HG03280 (cell line): ENCODE measurements around the gene REV3L.
A peak's percentile ranks its signal among the peaks of the same experiment; 100 is the strongest.

Experiments
- ATAC-seq: cut with Tn5 transposase; IDR thresholded peaks from one replicate; pipeline ENCODE4 v1.9.1; 2021; ENCODE audit warnings: mild to moderate bottlenecking, moderate library complexity; ENCODE audit not compliant: unreplicated experiment

The REV3L gene

DNA sequence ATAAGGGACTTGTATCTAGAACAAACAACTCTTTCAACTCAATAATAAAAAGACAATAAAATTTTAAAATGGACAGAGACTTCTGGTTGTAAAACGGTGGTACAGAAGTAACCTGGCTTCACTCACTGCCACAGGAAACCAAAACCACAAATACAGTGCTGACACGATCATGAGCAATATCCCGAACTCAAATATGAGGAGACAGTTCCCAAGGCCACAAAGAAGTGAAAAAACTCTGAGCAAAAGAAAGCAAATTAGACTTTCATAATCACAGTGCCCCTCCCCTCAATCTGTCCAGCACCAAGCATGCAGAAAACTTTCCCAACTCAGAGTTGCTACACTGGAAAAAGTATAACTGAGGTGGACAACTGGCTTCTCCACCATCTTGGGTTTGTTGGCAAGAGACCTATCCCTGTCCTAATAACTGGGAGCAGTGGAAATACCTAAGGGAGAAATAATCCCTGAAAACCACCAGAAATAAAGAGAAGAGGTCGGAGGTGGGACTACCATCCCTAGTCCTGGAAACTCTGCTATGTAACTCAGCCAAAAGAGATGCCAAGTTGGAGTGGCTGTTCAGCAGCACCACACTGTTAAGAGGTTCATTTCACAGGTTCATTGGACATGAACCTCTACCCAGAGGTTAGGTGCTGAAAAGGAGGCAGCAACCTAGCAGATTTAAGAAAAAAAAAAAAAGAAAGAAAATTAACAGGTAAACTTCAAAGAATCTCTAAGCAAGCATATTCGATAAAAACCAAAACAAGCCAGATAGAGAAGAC is 55.5 kb downstream of the REV3L start:
- ATAC-seq, result peak; percentile 62

DNA sequence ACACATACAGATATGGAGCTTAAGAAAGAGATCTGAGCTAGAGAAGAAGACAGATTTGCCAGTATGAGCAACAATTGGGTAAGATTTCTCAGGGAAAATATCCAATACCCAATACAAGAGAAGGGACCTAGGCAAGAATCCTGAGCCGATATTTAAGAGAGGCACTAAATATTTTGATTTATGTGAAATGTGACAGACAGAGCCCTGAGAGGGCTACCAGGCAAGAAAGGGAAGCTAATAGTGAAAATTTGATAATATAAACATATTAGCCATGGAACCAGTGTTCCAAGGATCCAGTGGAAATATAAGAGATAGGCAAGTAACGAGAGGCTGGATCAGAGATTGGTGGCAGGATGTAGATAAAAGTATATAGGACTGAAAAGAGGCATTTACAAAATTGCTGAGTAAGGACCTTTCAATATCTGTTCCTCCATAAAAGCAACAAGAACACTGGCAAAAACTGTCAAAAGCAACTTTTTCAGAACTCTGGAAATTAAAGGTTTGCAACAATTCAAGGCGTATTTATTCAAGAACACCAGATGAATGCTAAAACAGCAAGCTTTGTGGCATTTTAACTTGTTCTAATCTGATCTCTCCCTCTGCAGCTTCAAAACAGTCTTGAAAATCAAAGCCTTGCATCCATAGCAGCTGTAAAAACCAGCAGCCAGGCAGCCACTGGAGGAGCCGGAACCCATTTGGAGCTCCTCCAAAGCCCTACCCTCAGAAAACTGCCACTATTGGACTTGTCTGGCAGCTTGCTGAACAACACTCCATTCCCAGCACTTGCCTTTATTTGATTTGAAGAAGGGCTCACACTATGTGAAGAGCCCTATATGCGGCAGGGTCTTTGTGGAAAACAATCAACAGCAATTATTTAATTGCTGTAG is 58.8 kb downstream of the REV3L start:
- ATAC-seq, result no peak

DNA sequence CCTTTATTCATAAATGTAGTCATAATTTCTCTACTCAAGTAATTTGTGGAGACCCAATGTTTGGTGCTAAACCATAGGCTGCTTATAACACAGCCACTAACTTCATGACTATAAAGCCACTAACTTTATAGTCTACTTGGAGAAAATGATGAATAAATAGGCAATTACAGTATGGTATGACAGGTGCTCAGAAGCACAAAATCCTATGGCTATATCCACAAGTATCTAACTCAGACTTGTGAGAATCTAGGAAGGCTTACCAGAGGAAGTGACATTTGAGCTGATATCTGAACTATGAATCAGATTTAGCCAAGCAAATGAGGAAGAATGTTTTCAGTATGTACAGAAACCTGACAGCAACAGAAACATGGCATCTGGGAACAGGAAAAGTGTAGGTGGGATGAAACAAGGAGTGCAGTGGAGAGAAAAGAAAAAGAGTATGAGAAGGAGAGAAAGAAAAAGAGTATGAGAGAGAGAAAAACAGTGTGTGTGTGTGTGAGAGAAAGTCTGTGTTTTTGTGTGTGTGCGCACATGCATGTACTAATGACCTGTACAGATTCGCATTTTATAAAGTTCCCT is 59.9 kb downstream of the REV3L start:
- no peak for ATAC-seq

DNA sequence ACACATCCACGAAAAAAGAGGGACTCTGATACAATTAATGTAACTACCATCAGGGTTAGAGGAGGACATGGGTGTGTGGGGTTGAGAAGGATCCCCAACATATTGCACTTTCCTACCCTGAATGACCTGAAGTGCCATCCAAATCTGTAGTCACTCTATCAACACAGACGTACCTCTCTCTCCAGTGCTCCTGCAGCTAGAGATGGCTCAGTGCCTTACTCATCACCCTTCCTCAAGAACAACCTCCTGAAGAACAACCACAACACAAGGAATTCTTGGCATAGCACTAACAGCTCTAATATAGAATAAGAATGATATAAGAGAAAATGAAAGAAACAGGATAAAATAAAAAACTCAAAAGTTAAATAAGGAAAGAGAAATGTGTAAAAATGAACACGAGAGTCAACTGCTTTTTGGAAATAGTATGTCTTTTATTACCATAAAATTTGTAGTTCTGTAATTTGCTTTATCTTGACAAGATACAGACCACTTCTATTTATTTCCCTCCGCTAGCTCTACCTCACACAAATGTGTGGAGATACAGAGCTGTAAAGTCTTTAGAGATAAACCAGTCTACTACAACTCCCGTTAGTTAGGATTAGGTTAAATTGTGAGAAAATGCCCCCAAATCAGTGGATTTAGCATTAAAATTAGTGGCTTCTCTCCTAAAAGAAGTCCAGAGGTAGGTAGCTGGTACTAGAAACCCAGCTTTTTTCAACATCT is 63.9 kb downstream of the REV3L start:
- no peak for ATAC-seq

DNA sequence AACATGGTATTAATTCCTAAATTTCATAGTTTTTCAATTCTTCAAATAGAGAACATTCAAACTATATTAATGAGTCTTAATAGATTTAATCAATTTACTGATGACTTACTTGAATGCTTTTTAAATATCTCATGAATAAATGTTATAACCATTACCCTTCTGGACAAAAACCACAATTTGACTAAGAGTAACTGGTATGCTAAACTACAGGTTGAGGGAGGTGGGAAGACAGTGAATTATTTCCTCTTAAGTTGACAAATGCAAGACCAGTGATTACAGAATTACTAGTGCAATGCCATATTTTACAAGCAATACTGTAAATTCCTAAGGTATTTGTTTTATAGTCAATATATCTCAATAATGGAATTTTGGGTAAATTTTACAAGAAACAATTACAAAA is 65.1 kb downstream of the REV3L start:
- ATAC-seq, result no peak

DNA sequence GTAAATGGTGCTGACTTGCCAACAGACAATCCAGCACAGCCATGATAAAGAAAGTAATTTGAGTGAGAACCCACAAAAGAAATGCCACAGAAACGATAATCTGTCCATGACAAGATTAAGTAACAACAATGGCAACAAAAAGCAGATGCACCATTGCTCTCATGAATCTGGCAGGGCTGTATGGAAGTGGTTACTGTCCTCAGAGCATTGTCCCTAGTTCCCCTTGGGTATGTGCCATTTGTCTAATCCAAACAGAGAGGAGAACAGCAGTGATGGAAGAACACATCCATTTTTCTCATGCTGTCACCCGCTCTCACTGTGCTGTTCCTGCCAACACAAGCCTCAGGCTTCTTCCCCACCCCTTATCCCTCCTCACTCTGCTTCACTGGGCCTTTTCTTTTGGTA is 65.8 kb downstream of the REV3L start:
- no peak for ATAC-seq

DNA sequence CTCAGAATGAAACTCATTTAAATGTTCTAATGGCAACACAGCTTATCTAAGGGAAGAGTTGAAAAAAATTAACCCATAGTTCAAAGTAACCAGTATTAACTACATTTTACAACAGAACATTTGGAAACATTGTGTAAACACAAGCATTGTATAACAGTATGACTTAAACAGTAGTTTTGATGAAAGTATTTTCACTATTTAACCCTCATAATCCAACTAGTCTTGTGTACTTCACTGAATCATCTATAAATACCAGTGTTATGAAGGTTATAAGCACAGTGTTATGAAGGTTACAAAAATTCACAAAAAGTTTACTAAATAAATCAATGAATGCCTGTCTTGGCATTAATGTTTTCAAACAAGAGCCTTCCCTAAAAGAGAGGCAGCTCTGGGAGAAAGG is 66.5 kb downstream of the REV3L start:
- no peak for ATAC-seq

DNA sequence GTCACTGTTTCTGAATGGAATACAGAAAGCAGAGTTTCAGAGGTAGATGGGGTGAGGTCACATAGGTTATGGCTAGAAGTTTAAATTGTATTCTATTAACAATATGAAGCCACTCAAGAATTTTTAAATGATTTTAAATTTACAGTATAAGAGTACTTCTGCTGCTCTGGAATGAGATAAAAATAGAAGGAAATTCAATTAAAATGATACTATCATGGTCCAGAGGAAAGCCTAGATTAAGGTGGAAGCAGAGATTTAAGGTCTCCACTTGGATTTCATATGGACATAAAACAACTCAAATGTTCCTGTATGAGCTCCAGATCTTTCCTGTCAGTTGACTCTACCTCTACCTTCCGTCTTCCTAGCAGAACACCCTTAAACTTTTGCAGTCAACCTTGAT is 68.6 kb downstream of the REV3L start:
- ATAC-seq, result no peak

DNA sequence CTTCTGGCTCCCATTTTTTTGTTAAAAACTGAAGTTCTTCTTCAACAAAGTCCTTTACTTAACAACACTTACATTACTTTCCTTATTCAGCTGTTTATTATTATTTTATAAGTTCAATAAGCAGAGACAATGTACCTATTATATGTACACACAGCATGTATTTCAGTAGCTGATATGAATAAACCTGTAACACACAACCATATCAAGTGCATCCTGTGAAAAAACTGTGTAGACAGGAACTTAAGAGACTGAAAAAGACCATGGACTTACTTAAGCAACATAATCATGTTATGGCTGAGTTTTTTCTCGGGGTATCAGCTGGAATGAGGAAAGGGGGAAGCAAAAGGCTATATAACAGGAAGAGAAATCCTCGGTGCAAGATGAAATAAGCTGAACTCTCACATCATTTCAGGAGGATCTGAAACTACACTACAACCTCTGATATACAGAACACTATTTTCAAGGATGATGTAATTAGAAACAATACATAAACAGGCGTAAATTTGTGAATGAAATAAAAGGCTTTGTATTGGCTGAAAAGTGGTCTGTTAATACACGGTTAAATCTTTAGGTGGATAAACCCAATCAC is 70.9 kb downstream of the REV3L start:
- ATAC-seq, result peak; percentile 67

DNA sequence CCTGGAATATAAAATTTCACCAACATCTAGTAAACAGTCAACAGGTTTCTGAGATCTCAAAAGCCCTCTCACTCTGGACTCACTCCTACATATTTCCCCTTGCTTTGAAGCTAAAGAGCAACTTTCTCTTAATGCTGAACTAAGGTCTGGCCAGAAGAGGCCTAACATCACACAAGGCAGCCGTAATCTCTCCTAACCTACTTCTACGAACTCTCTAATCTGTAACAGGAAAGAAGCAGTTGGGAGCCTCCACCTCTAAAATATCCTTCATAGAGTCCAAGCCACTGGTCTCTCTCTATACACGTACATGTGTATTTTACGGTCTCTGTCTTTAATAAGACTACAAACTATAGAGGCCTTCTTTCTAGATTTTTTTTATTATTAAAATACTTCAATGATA is 72.0 kb downstream of the REV3L start:
- no peak for ATAC-seq

DNA sequence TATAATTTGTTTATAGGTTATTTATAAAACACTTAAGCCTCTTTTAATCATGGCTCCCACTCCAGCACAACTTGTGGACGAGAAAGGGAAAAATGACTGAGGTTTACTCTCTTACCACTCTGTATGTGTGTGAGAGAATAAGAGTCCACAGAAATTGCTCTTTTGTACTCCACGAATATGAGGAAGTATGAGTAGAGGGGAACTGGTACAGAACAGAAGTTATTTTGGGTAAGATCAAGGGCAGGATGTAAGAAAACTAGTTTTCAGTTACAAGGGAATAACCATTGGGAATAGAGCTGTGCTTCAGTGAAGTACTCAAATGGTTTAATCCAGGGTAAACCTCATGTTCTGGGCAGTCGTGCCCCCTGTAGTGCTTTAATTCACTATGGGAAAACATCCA is 72.6 kb downstream of the REV3L start:
- no peak for ATAC-seq

DNA sequence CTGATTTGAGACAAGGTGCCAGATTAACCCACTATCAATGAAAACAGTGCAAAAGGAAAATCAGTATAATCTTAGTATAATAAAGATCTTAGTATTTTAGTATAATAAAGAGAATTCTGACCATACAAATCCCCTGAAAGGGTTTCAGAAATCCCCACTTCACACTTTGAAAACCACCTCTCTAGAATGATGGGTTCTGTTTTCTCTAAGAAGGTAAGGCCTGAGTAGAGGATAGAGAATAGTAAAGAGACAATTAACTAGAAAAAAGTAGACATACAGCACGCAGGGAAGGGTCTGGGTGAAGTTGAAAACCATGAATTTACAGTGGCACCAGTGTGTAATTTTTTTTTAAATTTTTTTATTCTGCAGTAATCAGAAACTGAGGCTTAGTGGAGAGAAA is 73.6 kb downstream of the REV3L start:
- ATAC-seq, result no peak

DNA sequence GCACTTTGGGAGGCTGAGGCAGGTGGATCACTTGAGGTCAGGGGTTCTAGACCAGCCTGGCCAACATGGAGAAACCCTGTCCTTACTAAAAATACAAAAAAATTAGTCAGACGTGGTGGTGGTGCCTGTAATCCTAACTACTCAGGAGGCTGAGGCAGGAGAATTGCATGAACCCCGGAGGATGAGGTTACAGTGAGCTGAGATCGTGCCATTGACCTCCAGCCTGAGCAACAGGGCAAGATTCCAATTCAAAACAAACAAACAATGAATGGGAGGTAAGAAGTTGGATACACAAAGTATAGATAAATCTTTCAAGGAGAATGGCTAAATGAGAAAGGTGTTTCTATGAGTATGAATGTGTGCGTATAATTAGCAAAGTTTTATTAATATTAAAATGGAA is 75.3 kb downstream of the REV3L start:
- ATAC-seq, result no peak

DNA sequence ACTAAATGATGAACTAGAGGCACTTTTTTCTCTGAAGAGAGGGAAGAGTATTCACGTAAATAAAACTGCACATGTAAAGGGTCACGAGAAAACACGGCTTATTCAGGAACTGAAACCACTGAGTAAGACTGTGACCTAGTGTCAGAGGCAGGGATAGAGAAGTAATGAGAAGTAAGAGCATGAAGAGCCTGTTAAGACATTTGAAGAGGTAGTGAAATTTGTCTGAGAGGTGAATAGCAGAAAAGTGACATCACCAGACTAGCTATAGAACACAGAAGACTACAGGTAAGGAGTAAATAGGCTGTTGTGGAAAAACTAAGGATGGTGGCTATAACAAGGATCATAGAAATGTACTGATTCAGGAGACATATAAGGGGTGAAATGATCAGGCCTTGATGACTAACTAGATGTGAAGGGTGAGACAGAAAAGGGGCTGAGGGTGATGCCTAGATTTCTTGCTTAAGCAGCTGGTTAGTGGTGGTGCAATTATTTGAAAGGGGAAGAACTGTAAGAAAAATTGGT is 76.8 kb downstream of the REV3L start:
- peak; percentile 100 for ATAC-seq

DNA sequence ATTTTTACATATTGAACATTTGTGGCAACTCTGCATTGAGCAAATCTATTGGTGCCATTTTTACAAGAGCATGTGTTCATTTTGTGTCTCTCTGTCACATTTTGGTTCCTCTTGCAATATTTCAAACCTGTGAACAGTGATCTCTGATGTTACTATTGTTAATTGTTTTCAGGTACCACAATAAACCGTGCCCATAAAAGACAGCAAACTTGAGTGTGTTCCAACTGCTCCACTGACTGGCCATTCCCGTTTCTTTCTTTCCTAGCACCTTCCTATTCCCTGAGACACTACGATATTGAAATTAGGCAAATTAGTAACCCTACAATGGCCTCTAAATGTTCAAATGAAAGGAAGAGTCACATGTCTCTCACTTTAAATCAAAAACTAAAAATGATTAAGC is 79.6 kb downstream of the REV3L start:
- no peak for ATAC-seq

DNA sequence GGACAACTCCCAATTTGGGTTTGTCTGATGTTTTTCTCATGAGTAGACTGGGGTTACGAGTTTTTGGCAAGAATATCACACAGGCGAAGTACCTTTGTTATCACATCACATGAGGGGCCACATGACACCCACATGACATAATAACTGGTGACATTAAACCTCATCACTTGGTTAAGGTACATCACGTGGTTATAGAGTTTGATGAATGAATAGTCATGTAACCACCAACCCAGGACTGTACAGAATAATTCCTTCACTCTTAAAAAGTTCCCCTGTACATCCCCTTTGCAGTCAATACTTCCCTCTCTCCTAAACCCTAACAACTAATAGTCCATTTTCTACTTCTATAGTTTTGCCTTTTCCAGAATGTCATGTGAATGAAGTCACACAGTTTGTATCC is 83.4 kb downstream of the REV3L start:
- no peak for ATAC-seq

DNA sequence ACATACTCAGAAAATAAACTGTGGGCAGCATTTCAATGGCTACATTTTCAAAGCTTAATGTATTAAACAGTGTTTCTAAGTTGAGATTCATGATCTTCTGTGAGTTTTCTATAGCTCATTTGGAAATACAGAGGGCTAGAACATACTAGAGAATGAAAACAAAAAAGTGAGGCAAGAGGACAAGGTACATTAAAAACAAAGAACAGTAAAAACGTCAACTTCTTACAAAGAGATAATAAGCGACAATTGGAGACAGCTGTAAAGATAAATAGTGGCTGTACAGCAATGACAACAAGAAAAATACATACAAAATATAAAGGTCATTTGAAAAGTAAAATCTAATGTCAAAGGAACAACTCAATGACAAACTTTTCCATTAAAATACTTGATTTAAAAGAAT is 94.3 kb downstream of the REV3L start:
- no peak for ATAC-seq

DNA sequence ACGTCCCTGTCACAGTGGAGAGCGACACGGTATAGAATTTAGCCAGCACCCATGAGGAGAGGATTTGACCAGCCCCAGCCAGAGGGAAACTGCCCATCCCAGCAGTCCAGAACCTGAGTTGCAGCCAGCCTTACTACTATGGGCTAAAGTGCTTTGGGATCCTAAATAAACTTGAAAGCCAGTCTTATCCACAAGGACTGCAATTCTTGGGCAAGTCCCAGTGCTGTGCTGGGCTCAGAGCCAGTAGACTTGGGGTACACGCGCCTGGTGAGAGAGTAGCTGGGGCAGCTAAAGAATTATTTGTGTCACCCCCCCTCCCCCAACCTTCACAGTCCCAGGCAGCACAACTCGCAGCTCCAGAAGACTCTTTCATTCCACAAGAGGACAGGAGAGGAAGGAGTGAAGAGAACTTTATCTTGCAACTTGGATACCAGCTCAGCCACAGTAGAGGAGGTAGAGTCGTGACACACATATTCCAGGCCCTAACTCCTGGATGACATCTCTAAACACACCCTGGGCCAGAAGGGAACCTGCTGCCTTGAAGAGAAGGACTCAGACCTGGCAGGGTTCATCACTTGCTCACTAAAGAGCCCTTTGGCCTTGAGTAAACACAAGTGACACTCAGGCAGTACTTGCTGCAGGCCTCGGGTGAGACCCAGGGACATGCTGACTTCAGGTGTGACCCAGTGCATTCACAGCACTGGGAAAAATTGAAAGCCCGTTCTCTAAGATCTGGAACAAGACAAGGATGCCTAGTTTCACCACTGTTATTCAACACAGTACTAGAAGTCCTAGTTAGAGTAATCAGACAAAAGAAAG is 100.3 kb downstream of the REV3L start:
- no peak for ATAC-seq

DNA sequence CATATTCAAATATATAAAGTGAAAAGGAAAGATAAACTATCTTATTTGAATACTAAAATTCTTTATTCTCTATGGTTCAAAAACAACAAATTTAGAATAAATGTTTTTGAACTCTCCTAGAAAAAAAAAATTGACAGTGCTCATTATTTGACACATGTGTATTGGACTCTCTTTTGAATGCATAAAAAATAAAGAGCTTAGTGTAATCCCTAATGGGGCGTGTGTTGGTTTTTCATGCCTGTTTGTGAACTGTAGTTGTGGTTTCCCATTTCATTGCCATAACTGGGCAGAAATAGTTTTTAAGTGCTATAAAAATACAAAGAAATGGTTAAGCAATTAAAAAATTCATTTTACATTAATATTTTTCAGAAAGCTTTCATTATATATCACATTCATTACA is 101.3 kb downstream of the REV3L start:
- ATAC-seq, result no peak

DNA sequence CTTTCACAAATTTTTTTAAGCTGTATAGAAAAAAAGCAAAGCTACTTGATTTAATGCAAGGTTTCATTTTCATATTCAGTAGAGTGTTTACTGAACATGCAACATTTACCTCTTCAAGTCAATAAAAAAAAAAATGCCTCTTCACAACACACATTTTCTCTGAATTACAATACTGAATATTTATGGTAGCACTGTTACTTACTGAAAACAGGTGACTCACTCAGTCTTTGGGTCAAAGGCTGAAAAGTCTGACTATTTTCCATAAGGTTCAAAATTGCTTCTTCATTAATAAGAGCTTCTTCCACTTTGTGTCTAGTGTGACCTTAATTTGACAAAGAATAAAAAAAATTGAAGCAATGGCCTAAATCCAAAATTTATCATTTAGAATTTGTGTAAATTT is 101.9 kb downstream of the REV3L start:
- ATAC-seq, result no peak
